H1 (cell line): ENCODE data around the gene VEPH1. TPM values are rescaled to one million over a fixed set of nuclear protein-coding genes. Genes with fewer than 3 reads are reported as not detected.

Experiments
- CTCF ChIA-PET: fragments of 300-600 bp; sonication (Branson Sonifier 250); formaldehyde crosslinking; loops from one replicate; lab custom pipeline; 2021; ENCODE audit not compliant: partially characterized antibody; lab: Charles Lee
- POLR2A ChIA-PET: fragments of 300-600 bp; sonication (Branson Sonifier 250); formaldehyde crosslinking; loops from one replicate; lab custom pipeline; 2021; ENCODE audit warnings: inconsistent platforms; ENCODE audit not compliant: partially characterized antibody; lab: Charles Lee
- DNase-seq, 2 experiments: peaks; one replicate each; pipeline versions ENCODE4 v3.0.0 to v3.0.0-alpha.2; 2010 to 2022; ENCODE audit warnings: low spot score in 2 of 2, low read depth in 1 of 2, mixed read lengths in 1 of 2
- FAIRE-seq: peaks from 2 replicates; lab custom pipeline; 2011; peaks lifted over from hg19 to GRCh38; lab: Jason Lieb, UNC
- H2AFZ ChIP-seq: 2 replicates; pipeline ENCODE4 v1.8.1; 2012; ENCODE audit warnings: low read length, inconsistent platforms
- H2AK5ac ChIP-seq: 2 replicates; pipeline ENCODE4 v1.6.1; 2013; ENCODE audit warnings: low read depth, low read length
- H2BK120ac ChIP-seq: replicated peaks from 2 replicates; pipeline ENCODE3; 2013; ENCODE audit warnings: low read depth, low read length, inconsistent platforms
- H2BK12ac ChIP-seq: 2 replicates; pipeline ENCODE4 v1.6.1; 2013; ENCODE audit warnings: low read depth, low read length
- H2BK15ac ChIP-seq: 2 replicates; pipeline ENCODE4 v1.6.1; 2013; ENCODE audit warnings: low read length
- H2BK20ac ChIP-seq: 2 replicates; pipeline ENCODE4 v1.6.1; 2013; ENCODE audit warnings: low read length
- H2BK5ac ChIP-seq: 2 replicates; pipeline ENCODE4 v1.6.1; 2013; ENCODE audit warnings: low read depth, low read length
- H3K14ac ChIP-seq: 2 replicates; pipeline ENCODE4 v1.6.1; 2013; ENCODE audit warnings: inconsistent platforms; ENCODE audit not compliant: insufficient read length
- H3K18ac ChIP-seq: 2 replicates; pipeline ENCODE4 v1.6.1; 2013; ENCODE audit warnings: low read length; ENCODE audit errors: extremely low read depth
- H3K23ac ChIP-seq: 2 replicates; pipeline ENCODE4 v1.6.1; 2013; ENCODE audit warnings: inconsistent platforms; ENCODE audit not compliant: insufficient read length
- H3K23me2 ChIP-seq: 2 replicates; pipeline ENCODE4 v1.6.1; 2013; ENCODE audit warnings: low read depth, low read length
- H3K27ac ChIP-seq: 2 replicates; pipeline ENCODE4 v1.6.1; 2011; ENCODE audit warnings: low read depth, low read length, inconsistent platforms
- H3K27me3 ChIP-seq, 4 experiments: replicated peaks in 1 of 4; 1 replicate in 1 of 4; 2 replicates in 3 of 4; pipeline versions ENCODE4 v1.6.1 to v1.8.1; 2011 to 2013; ENCODE audit warnings: low read length in 3 of 4, mild to moderate bottlenecking in 3 of 4, inconsistent platforms in 2 of 4, mixed read lengths in 2 of 4, moderate library complexity in 1 of 4; ENCODE audit not compliant: control insufficient read depth in 3 of 4, insufficient read depth in 3 of 4; ENCODE audit errors: extremely low read depth in 1 of 4
- H3K36me3 ChIP-seq, 4 experiments: 2 replicates each; pipeline versions ENCODE4 v1.6.1 to v1.8.1; 2011 to 2013; ENCODE audit warnings: mild to moderate bottlenecking in 4 of 4, low read length in 3 of 4, moderate library complexity in 2 of 4, control low read depth in 1 of 4, inconsistent platforms in 1 of 4; ENCODE audit not compliant: insufficient read depth in 4 of 4, control insufficient read depth in 2 of 4
- H3K4ac ChIP-seq: replicated peaks from 2 replicates; pipeline ENCODE3; 2013; ENCODE audit warnings: low read length, low read depth, mixed read lengths, inconsistent platforms; ENCODE audit not compliant: insufficient read length
- H3K4me1 ChIP-seq, 4 experiments: replicated peaks in 1 of 4; 1 replicate in 1 of 4; 2 replicates in 3 of 4; pipeline versions ENCODE4 v1.6.1 to v1.8.1; 2011 to 2013; ENCODE audit warnings: low read length in 3 of 4, inconsistent platforms in 2 of 4, mixed read lengths in 1 of 4; ENCODE audit not compliant: insufficient read depth in 4 of 4, control insufficient read depth in 3 of 4
- H3K4me2 ChIP-seq, 2 experiments: 2 replicates each; pipeline versions ENCODE4 v1.6.1 to v1.8.1; 2011 to 2013; ENCODE audit warnings: low read depth in 2 of 2, low read length in 2 of 2, control low read depth in 1 of 2, inconsistent platforms in 1 of 2, mild to moderate bottlenecking in 1 of 2; ENCODE audit not compliant: insufficient read depth in 1 of 2
- H3K4me3 ChIP-seq, 4 experiments: fragments of 200-600, 300-600 bp in 1 of 4; sonication (generic), shearing (Covaris generic), sonication (Bioruptor Twin) in 1 of 4; 2 replicates each; pipeline versions ENCODE4 v1.5.1 to v1.8.1; 2011 to 2016; ENCODE audit warnings: low read length in 4 of 4, low read depth in 3 of 4, control low read depth in 2 of 4, inconsistent platforms in 2 of 4, mild to moderate bottlenecking in 2 of 4, mixed read lengths in 1 of 4, moderate library complexity in 1 of 4; ENCODE audit not compliant: insufficient read depth in 2 of 4; ENCODE audit errors: extremely low read depth in 1 of 4
- H3K56ac ChIP-seq: replicated peaks from 2 replicates; pipeline ENCODE3; 2013; ENCODE audit warnings: low read depth, mild to moderate bottlenecking, mixed read lengths, low read length, inconsistent platforms; ENCODE audit not compliant: insufficient read length
- H3K79me1 ChIP-seq: 2 replicates; pipeline ENCODE4 v1.6.1; 2013; ENCODE audit warnings: low read depth, low read length, control low read depth
- H3K79me2 ChIP-seq, 2 experiments: 2 replicates each; pipeline versions ENCODE4 v1.6.1 to v1.8.1; 2012 to 2013; ENCODE audit warnings: low read length in 2 of 2, mild to moderate bottlenecking in 2 of 2, inconsistent platforms in 1 of 2; ENCODE audit not compliant: insufficient read depth in 2 of 2, control insufficient read depth in 1 of 2
- H3K9ac ChIP-seq, 4 experiments: replicated peaks in 1 of 4; 1 replicate in 1 of 4; 2 replicates in 3 of 4; pipeline versions ENCODE4 v1.6.1 to v1.8.1; 2011 to 2013; ENCODE audit warnings: low read depth in 3 of 4, low read length in 3 of 4, control low read depth in 2 of 4, mild to moderate bottlenecking in 2 of 4, moderate library complexity in 2 of 4, inconsistent platforms in 1 of 4; ENCODE audit errors: extremely low read depth in 1 of 4
- H3K9me3 ChIP-seq, 2 experiments: 2 replicates each; pipeline versions ENCODE4 v1.6.1 to v1.8.1; 2012 to 2013; ENCODE audit warnings: mild to moderate bottlenecking in 2 of 2, moderate library complexity in 2 of 2, control low read depth in 1 of 2, inconsistent platforms in 1 of 2, low read depth in 1 of 2, low read length in 1 of 2, mixed read lengths in 1 of 2; ENCODE audit not compliant: insufficient read depth in 2 of 2
- H4K20me1 ChIP-seq, 2 experiments: replicated peaks in 1 of 2; 2 replicates each; pipeline versions ENCODE3 to v1.8.1; 2011 to 2013; ENCODE audit warnings: inconsistent platforms in 2 of 2, low read length in 2 of 2, mild to moderate bottlenecking in 1 of 2; ENCODE audit not compliant: insufficient read depth in 2 of 2, control insufficient read depth in 1 of 2
- H4K5ac ChIP-seq: 2 replicates; pipeline ENCODE4 v1.6.1; 2013; ENCODE audit warnings: low read length, low read depth, mixed read lengths, inconsistent platforms; ENCODE audit not compliant: insufficient read length
- H4K8ac ChIP-seq: 2 replicates; pipeline ENCODE4 v1.8.0; 2013; ENCODE audit warnings: mild to moderate bottlenecking, moderate library complexity, low read length, inconsistent platforms; ENCODE audit not compliant: insufficient read depth; ENCODE audit errors: extremely low read depth
- H4K91ac ChIP-seq: replicated peaks from 2 replicates; pipeline ENCODE3; 2013; ENCODE audit warnings: low read length, mixed read lengths, inconsistent platforms; ENCODE audit not compliant: insufficient read length
- HDAC6 ChIP-seq: IDR thresholded peaks from one replicate; pipeline ENCODE4 v1.7.1; 2012; ENCODE audit warnings: low read depth, mild to moderate bottlenecking, inconsistent platforms, low read length, moderate library complexity
- KDM1A ChIP-seq: fragments of 200-600, 300-600 bp; sonication (generic); IDR thresholded peaks from 2 replicates; pipeline ENCODE4 v1.7.1; 2016; ENCODE audit warnings: mild to moderate bottlenecking, low read length, borderline replicate concordance
- KDM4A ChIP-seq: IDR thresholded peaks from one replicate; pipeline ENCODE4 v1.7.1; 2012; ENCODE audit warnings: low read depth, mild to moderate bottlenecking, moderate library complexity, low read length, inconsistent platforms; ENCODE audit not compliant: severe bottlenecking
- SP1 ChIP-seq: IDR thresholded peaks from 2 replicates; pipeline ENCODE4 v1.6.1; 2011; ENCODE audit warnings: low read depth, low read length
- TEAD4 ChIP-seq: IDR thresholded peaks from 2 replicates; pipeline ENCODE4 v1.6.1; 2012; ENCODE audit warnings: low read depth, low read length, inconsistent platforms, mixed read lengths
- WGBS, 2 experiments: shearing (Covaris generic) in 1 of 2; methylation state at CpG; one replicate each; pipeline versions ENCODE4 v1.1.6 to v1.1.7; 2013 to 2015; ENCODE audit warnings: low lambda C conversion rate in 2 of 2, mixed read lengths in 2 of 2, inconsistent platforms in 1 of 2, low coverage in 1 of 2, missing lambda C conversion rate in 1 of 2; ENCODE audit not compliant: insufficient replicate concordance in 2 of 2, insufficient coverage in 1 of 2, insufficient read length in 1 of 2; ENCODE audit errors: extremely low coverage in 1 of 2, missing lambda C conversion rate in 1 of 2; 5-methylcytosine and 5-hydroxymethylcytosine counted together
- polyA plus RNA-seq, 7 experiments: library from polyadenylated mRNA; depleted of rRNA in 3 of 7; stranded (reverse) in 5 of 7; unstranded in 2 of 7; fragments of >200 nt in 5 of 7; fragments of 200-250 nt in 2 of 7; gene quantifications; 1 replicate in 5 of 7; 2 replicates in 1 of 7; 4 replicates in 1 of 7; pipeline versions ENCODE4 v1.2.1 to v1.2.3, GENCODE V29; 2011 to 2013; ENCODE audit warnings: missing spikeins in 2 of 7, mixed read lengths in 2 of 7
- total RNA-seq: library from RNA; stranded (reverse); fragmentation: NEBNext Ultra II Directional; extraction: Animal tissue kit (Norgen Biotek cat#: 25700); gene quantifications from 2 replicates; pipeline ENCODE4 v1.2.1, GENCODE V29; 2021
- TF ChIP-seq, protein P1 (sequence below): IDR thresholded peaks from 2 replicates; pipeline ENCODE4 v1.6.1; 2012; ENCODE audit warnings: inconsistent platforms

The VEPH1 gene
- total and polyA plus RNA-seq, 2 of the 8 experiments (the other 6 are each of a cell fraction or from before 2014, with no cell fraction given): 12.0 to 18.3 TPM

DNA sequence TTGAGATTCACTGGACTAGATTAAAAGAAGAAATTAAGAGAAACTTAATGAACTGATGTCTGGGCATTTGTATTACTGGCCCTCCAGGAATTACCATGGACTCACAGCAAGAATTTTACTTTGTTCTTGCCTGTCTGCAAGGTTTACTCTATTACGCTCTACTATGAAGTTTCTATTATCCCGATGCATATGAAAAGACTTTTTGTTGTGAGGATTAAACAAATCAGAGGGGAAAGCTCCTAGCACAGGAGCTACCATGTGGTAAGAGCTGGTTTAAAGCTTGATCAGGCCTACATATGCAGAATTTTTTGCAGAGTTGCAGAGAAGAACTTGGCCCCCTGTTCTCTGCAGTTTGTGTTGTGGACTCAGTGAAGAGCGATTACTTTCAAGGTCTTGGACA, 128.3 kb downstream of the VEPH1 start:
- Histone ChIP-seq H3K23me2 (no peaks in the 10 kb centered on the region; the same call in 1 of the 2 replicates), H2BK120ac (no peak overlapping the region), H3K4me2 (no peak overlapping the region), H3K27ac (no peak overlapping the region), H3K4me1 (no peaks in the 10 kb centered on the region), H2BK20ac (no peak overlapping the region), H4K8ac (no peak overlapping the region), H2BK15ac (no peak overlapping the region), H3K23ac (no peak overlapping the region), H3K9me3 (no peaks in the 10 kb centered on the region), H2AFZ (no peak overlapping the region), H3K4me3 (no peak overlapping the region), H3K79me1 (no peaks in the 10 kb centered on the region), H2AK5ac (no peak overlapping the region), H3K27me3 (no peaks in the 10 kb centered on the region), H2BK5ac (no peak overlapping the region), H3K4ac (no peak overlapping the region), H3K18ac (no peak overlapping the region), H4K5ac (no peak overlapping the region), H4K20me1 (no peaks in the 10 kb centered on the region), H3K14ac (no peak overlapping the region), H3K9ac (no peak overlapping the region), H4K91ac (no peak overlapping the region), H3K56ac (no peak overlapping the region), H3K36me3 (no peaks in the 10 kb centered on the region), H2BK12ac (no peak overlapping the region), H3K79me2 (no peaks in the 10 kb centered on the region)
- 82% methylated on average over 3 of the region's 3 CpGs; no CpG with 5 or more reads in 1 of the 2 experiments for WGBS, 2 experiments
- TF ChIP-seq SP1: no peak
- TF ChIP-seq, protein P1, sequence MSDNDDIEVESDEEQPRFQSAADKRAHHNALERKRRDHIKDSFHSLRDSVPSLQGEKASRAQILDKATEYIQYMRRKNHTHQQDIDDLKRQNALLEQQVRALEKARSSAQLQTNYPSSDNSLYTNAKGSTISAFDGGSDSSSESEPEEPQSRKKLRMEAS: no peak
- TF ChIP-seq KDM1A: no peak
- TF ChIP-seq KDM4A: no peak
- no peak for TF ChIP-seq HDAC6
- no peak for TF ChIP-seq TEAD4
- ChIA-PET CTCF (interaction anchor here (1.0 to 1.8 kb wide), 3 partner anchors 9 to 173 kb away, joined by 3 to 4 read pairs (median 4); no protein-coding TSS in a partner anchor), POLR2A (no interaction called here)
- DNase-seq (no peak), FAIRE-seq (no peak)
